H1 (cell line): ENCODE data around the gene AFF2. TPM values are rescaled to one million over a fixed set of nuclear protein-coding genes. Genes with fewer than 3 reads are reported as not detected.

Experiments used
- CTCF ChIA-PET: fragments of 300-600 bp; sonication (Branson Sonifier 250); formaldehyde crosslinking; loops from one replicate; lab custom pipeline; 2021; ENCODE audit not compliant: partially characterized antibody; lab: Charles Lee
- POLR2A ChIA-PET: fragments of 300-600 bp; sonication (Branson Sonifier 250); formaldehyde crosslinking; loops from one replicate; lab custom pipeline; 2021; ENCODE audit warnings: inconsistent platforms; ENCODE audit not compliant: partially characterized antibody; lab: Charles Lee
- DNase-seq, 2 experiments: peaks; one replicate each; pipeline versions ENCODE4 v3.0.0 to v3.0.0-alpha.2; 2010 to 2022; ENCODE audit warnings: low spot score in 2 of 2, low read depth in 1 of 2, mixed read lengths in 1 of 2
- FAIRE-seq: peaks from 2 replicates; lab custom pipeline; 2011; peaks lifted over from hg19 to GRCh38; lab: Jason Lieb, UNC
- H2AFZ ChIP-seq: 2 replicates; pipeline ENCODE4 v1.8.1; 2012; ENCODE audit warnings: low read length, inconsistent platforms
- H2AK5ac ChIP-seq: 2 replicates; pipeline ENCODE4 v1.6.1; 2013; ENCODE audit warnings: low read depth, low read length
- H2BK120ac ChIP-seq: replicated peaks from 2 replicates; pipeline ENCODE3; 2013; ENCODE audit warnings: low read depth, low read length, inconsistent platforms
- H2BK12ac ChIP-seq: 2 replicates; pipeline ENCODE4 v1.6.1; 2013; ENCODE audit warnings: low read depth, low read length
- H2BK15ac ChIP-seq: 2 replicates; pipeline ENCODE4 v1.6.1; 2013; ENCODE audit warnings: low read length
- H2BK20ac ChIP-seq: 2 replicates; pipeline ENCODE4 v1.6.1; 2013; ENCODE audit warnings: low read length
- H2BK5ac ChIP-seq: 2 replicates; pipeline ENCODE4 v1.6.1; 2013; ENCODE audit warnings: low read depth, low read length
- H3K14ac ChIP-seq: 2 replicates; pipeline ENCODE4 v1.6.1; 2013; ENCODE audit warnings: inconsistent platforms; ENCODE audit not compliant: insufficient read length
- H3K18ac ChIP-seq: 2 replicates; pipeline ENCODE4 v1.6.1; 2013; ENCODE audit warnings: low read length; ENCODE audit errors: extremely low read depth
- H3K23ac ChIP-seq: 2 replicates; pipeline ENCODE4 v1.6.1; 2013; ENCODE audit warnings: inconsistent platforms; ENCODE audit not compliant: insufficient read length
- H3K23me2 ChIP-seq: 2 replicates; pipeline ENCODE4 v1.6.1; 2013; ENCODE audit warnings: low read depth, low read length
- H3K27ac ChIP-seq: 2 replicates; pipeline ENCODE4 v1.6.1; 2011; ENCODE audit warnings: low read depth, low read length, inconsistent platforms
- H3K27me3 ChIP-seq, 4 experiments: replicated peaks in 1 of 4; 1 replicate in 1 of 4; 2 replicates in 3 of 4; pipeline versions ENCODE4 v1.6.1 to v1.8.1; 2011 to 2013; ENCODE audit warnings: low read length in 3 of 4, mild to moderate bottlenecking in 3 of 4, inconsistent platforms in 2 of 4, mixed read lengths in 2 of 4, moderate library complexity in 1 of 4; ENCODE audit not compliant: control insufficient read depth in 3 of 4, insufficient read depth in 3 of 4; ENCODE audit errors: extremely low read depth in 1 of 4
- H3K36me3 ChIP-seq, 4 experiments: 2 replicates each; pipeline versions ENCODE4 v1.6.1 to v1.8.1; 2011 to 2013; ENCODE audit warnings: mild to moderate bottlenecking in 4 of 4, low read length in 3 of 4, moderate library complexity in 2 of 4, control low read depth in 1 of 4, inconsistent platforms in 1 of 4; ENCODE audit not compliant: insufficient read depth in 4 of 4, control insufficient read depth in 2 of 4
- H3K4ac ChIP-seq: replicated peaks from 2 replicates; pipeline ENCODE3; 2013; ENCODE audit warnings: low read length, low read depth, mixed read lengths, inconsistent platforms; ENCODE audit not compliant: insufficient read length
- H3K4me1 ChIP-seq, 4 experiments: replicated peaks in 1 of 4; 1 replicate in 1 of 4; 2 replicates in 3 of 4; pipeline versions ENCODE4 v1.6.1 to v1.8.1; 2011 to 2013; ENCODE audit warnings: low read length in 3 of 4, inconsistent platforms in 2 of 4, mixed read lengths in 1 of 4; ENCODE audit not compliant: insufficient read depth in 4 of 4, control insufficient read depth in 3 of 4
- H3K4me2 ChIP-seq, 2 experiments: 2 replicates each; pipeline versions ENCODE4 v1.6.1 to v1.8.1; 2011 to 2013; ENCODE audit warnings: low read depth in 2 of 2, low read length in 2 of 2, control low read depth in 1 of 2, inconsistent platforms in 1 of 2, mild to moderate bottlenecking in 1 of 2; ENCODE audit not compliant: insufficient read depth in 1 of 2
- H3K4me3 ChIP-seq, 4 experiments: fragments of 200-600, 300-600 bp in 1 of 4; sonication (generic), shearing (Covaris generic), sonication (Bioruptor Twin) in 1 of 4; 2 replicates each; pipeline versions ENCODE4 v1.5.1 to v1.8.1; 2011 to 2016; ENCODE audit warnings: low read length in 4 of 4, low read depth in 3 of 4, control low read depth in 2 of 4, inconsistent platforms in 2 of 4, mild to moderate bottlenecking in 2 of 4, mixed read lengths in 1 of 4, moderate library complexity in 1 of 4; ENCODE audit not compliant: insufficient read depth in 2 of 4; ENCODE audit errors: extremely low read depth in 1 of 4
- H3K56ac ChIP-seq: replicated peaks from 2 replicates; pipeline ENCODE3; 2013; ENCODE audit warnings: low read depth, mild to moderate bottlenecking, mixed read lengths, low read length, inconsistent platforms; ENCODE audit not compliant: insufficient read length
- H3K79me1 ChIP-seq: 2 replicates; pipeline ENCODE4 v1.6.1; 2013; ENCODE audit warnings: low read depth, low read length, control low read depth
- H3K79me2 ChIP-seq, 2 experiments: 2 replicates each; pipeline versions ENCODE4 v1.6.1 to v1.8.1; 2012 to 2013; ENCODE audit warnings: low read length in 2 of 2, mild to moderate bottlenecking in 2 of 2, inconsistent platforms in 1 of 2; ENCODE audit not compliant: insufficient read depth in 2 of 2, control insufficient read depth in 1 of 2
- H3K9ac ChIP-seq, 4 experiments: replicated peaks in 1 of 4; 1 replicate in 1 of 4; 2 replicates in 3 of 4; pipeline versions ENCODE4 v1.6.1 to v1.8.1; 2011 to 2013; ENCODE audit warnings: low read depth in 3 of 4, low read length in 3 of 4, control low read depth in 2 of 4, mild to moderate bottlenecking in 2 of 4, moderate library complexity in 2 of 4, inconsistent platforms in 1 of 4; ENCODE audit errors: extremely low read depth in 1 of 4
- H3K9me3 ChIP-seq, 2 experiments: 2 replicates each; pipeline versions ENCODE4 v1.6.1 to v1.8.1; 2012 to 2013; ENCODE audit warnings: mild to moderate bottlenecking in 2 of 2, moderate library complexity in 2 of 2, control low read depth in 1 of 2, inconsistent platforms in 1 of 2, low read depth in 1 of 2, low read length in 1 of 2, mixed read lengths in 1 of 2; ENCODE audit not compliant: insufficient read depth in 2 of 2
- H4K20me1 ChIP-seq, 2 experiments: replicated peaks in 1 of 2; 2 replicates each; pipeline versions ENCODE3 to v1.8.1; 2011 to 2013; ENCODE audit warnings: inconsistent platforms in 2 of 2, low read length in 2 of 2, mild to moderate bottlenecking in 1 of 2; ENCODE audit not compliant: insufficient read depth in 2 of 2, control insufficient read depth in 1 of 2
- H4K5ac ChIP-seq: 2 replicates; pipeline ENCODE4 v1.6.1; 2013; ENCODE audit warnings: low read length, low read depth, mixed read lengths, inconsistent platforms; ENCODE audit not compliant: insufficient read length
- H4K8ac ChIP-seq: 2 replicates; pipeline ENCODE4 v1.8.0; 2013; ENCODE audit warnings: mild to moderate bottlenecking, moderate library complexity, low read length, inconsistent platforms; ENCODE audit not compliant: insufficient read depth; ENCODE audit errors: extremely low read depth
- H4K91ac ChIP-seq: replicated peaks from 2 replicates; pipeline ENCODE3; 2013; ENCODE audit warnings: low read length, mixed read lengths, inconsistent platforms; ENCODE audit not compliant: insufficient read length
- BACH1 ChIP-seq: IDR thresholded peaks from 2 replicates; pipeline ENCODE4 v1.6.1; 2012; ENCODE audit warnings: low read length, improper control_type of control experiment
- CBX8 ChIP-seq: fragments of 300-800, 300-1000 bp; sonication (generic); IDR thresholded peaks from 2 replicates; pipeline ENCODE4 v1.7.1; 2016; ENCODE audit warnings: low read depth, low read length, borderline replicate concordance
- E2F6 ChIP-seq: IDR thresholded peaks from 2 replicates; pipeline ENCODE4 v1.6.1; 2012; ENCODE audit warnings: inconsistent platforms
- EZH2 ChIP-seq: fragments of 200-600 bp; sonication (generic); IDR thresholded peaks from 2 replicates; pipeline ENCODE4 v1.7.1; 2012; ENCODE audit warnings: low read depth, mild to moderate bottlenecking, moderate library complexity, low read length, inconsistent platforms; ENCODE audit not compliant: severe bottlenecking
- HDAC6 ChIP-seq: IDR thresholded peaks from one replicate; pipeline ENCODE4 v1.7.1; 2012; ENCODE audit warnings: low read depth, mild to moderate bottlenecking, inconsistent platforms, low read length, moderate library complexity
- JUND ChIP-seq: IDR thresholded peaks from 2 replicates; pipeline ENCODE4 v1.6.1; 2011; ENCODE audit warnings: mild to moderate bottlenecking, improper control_type of control experiment, low read length
- KDM1A ChIP-seq: fragments of 200-600, 300-600 bp; sonication (generic); IDR thresholded peaks from 2 replicates; pipeline ENCODE4 v1.7.1; 2016; ENCODE audit warnings: mild to moderate bottlenecking, low read length, borderline replicate concordance
- MAFK ChIP-seq: IDR thresholded peaks from 2 replicates; pipeline ENCODE4 v1.6.1; 2012; ENCODE audit warnings: low read depth, mild to moderate bottlenecking, improper control_type of control experiment, low read length
- NANOG ChIP-seq: IDR thresholded peaks from 2 replicates; pipeline ENCODE4 v1.6.1; 2011; ENCODE audit warnings: low read length, low read depth, mild to moderate bottlenecking, inconsistent platforms; ENCODE audit not compliant: insufficient read depth, poor library complexity, severe bottlenecking
- POLR2A ChIP-seq, 2 experiments: IDR thresholded peaks; 1 replicate in 1 of 2; 2 replicates in 1 of 2; pipeline ENCODE4 v1.6.1; 2011; ENCODE audit warnings: low read depth in 2 of 2, low read length in 2 of 2, mild to moderate bottlenecking in 2 of 2; ENCODE audit errors: control extremely low read depth in 1 of 2
- RFX5 ChIP-seq: IDR thresholded peaks from 2 replicates; pipeline ENCODE4 v1.6.1; 2011; ENCODE audit warnings: low read depth, low read length, improper control_type of control experiment, borderline replicate concordance
- SAP30 ChIP-seq: fragments of 300-600 bp; sonication (generic); IDR thresholded peaks from 2 replicates; pipeline ENCODE4 v1.7.1; 2012; ENCODE audit warnings: low read length, moderate library complexity, mild to moderate bottlenecking, inconsistent platforms; ENCODE audit not compliant: insufficient read depth, insufficient replicate concordance
- SP2 ChIP-seq: IDR thresholded peaks from 2 replicates; pipeline ENCODE4 v1.6.1; 2012; ENCODE audit warnings: mild to moderate bottlenecking, low read length, inconsistent platforms
- SRF ChIP-seq: IDR thresholded peaks from 2 replicates; pipeline ENCODE4 v1.6.1; 2011; ENCODE audit warnings: mild to moderate bottlenecking, low read depth, low read length, moderate library complexity
- WGBS, 2 experiments: shearing (Covaris generic) in 1 of 2; methylation state at CpG; one replicate each; pipeline versions ENCODE4 v1.1.6 to v1.1.7; 2013 to 2015; ENCODE audit warnings: low lambda C conversion rate in 2 of 2, mixed read lengths in 2 of 2, inconsistent platforms in 1 of 2, low coverage in 1 of 2, missing lambda C conversion rate in 1 of 2; ENCODE audit not compliant: insufficient replicate concordance in 2 of 2, insufficient coverage in 1 of 2, insufficient read length in 1 of 2; ENCODE audit errors: extremely low coverage in 1 of 2, missing lambda C conversion rate in 1 of 2; 5-methylcytosine and 5-hydroxymethylcytosine counted together
- polyA plus RNA-seq, 7 experiments: library from polyadenylated mRNA; depleted of rRNA in 3 of 7; stranded (reverse) in 5 of 7; unstranded in 2 of 7; fragments of >200 nt in 5 of 7; fragments of 200-250 nt in 2 of 7; gene quantifications; 1 replicate in 5 of 7; 2 replicates in 1 of 7; 4 replicates in 1 of 7; pipeline versions ENCODE4 v1.2.1 to v1.2.3, GENCODE V29; 2011 to 2013; ENCODE audit warnings: missing spikeins in 2 of 7, mixed read lengths in 2 of 7
- total RNA-seq: library from RNA; stranded (reverse); fragmentation: NEBNext Ultra II Directional; extraction: Animal tissue kit (Norgen Biotek cat#: 25700); gene quantifications from 2 replicates; pipeline ENCODE4 v1.2.1, GENCODE V29; 2021

Gene AFF2
- total and polyA plus RNA-seq, 2 of the 8 experiments (the other 6 are each of a cell fraction or from before 2014, with no cell fraction given), result 2.0 to 7.3 TPM

DNA sequence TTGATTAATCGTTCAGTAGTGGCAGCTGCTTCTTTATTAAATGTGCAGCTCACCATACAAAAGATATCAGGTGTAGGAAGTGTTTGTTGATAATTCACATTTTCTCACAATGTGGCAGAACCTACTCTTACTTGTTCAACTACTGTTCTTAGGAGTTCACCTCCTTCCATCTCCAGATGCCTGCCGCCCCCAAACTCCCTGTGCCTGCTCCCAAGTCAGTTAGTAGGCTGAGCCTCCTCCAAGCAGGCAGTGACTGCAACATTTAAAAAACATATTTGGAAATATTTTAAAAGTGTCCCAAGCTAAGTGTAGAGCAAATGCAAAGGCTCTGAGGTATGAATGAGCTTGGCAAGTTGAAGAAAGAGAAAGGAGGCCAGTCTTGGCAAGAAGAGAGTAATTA lies 100.2 kb downstream of the AFF2 start:
- Histone ChIP-seq H3K79me2 (no peaks in the 10 kb centered on the region), H3K4me2 (no peak overlapping the region), H3K14ac (no peak overlapping the region), H2BK12ac (no peak overlapping the region), H3K4ac (no peak overlapping the region), H2BK20ac (no peak overlapping the region), H3K9me3 (no peaks in the 10 kb centered on the region), H3K79me1 (no peaks in the 10 kb centered on the region), H4K91ac (no peak overlapping the region), H2BK5ac (no peak overlapping the region), H3K27me3 (no peaks in the 10 kb centered on the region), H3K27ac (no peak overlapping the region), H3K4me3 (no peak overlapping the region), H3K18ac (no peak overlapping the region), H3K36me3 (no peaks in the 10 kb centered on the region), H3K9ac (no peak overlapping the region), H2AK5ac (no peak overlapping the region), H2AFZ (no peak overlapping the region), H3K56ac (no peak overlapping the region), H3K23ac (no peak overlapping the region), H4K8ac (no peak overlapping the region), H2BK15ac (no peak overlapping the region), H3K4me1 (no peaks in the 10 kb centered on the region), H4K20me1 (no peaks in the 10 kb centered on the region), H3K23me2 (no peaks in the 10 kb centered on the region), H2BK120ac (no peak overlapping the region), H4K5ac (no peak overlapping the region)
- ChIA-PET CTCF (interaction anchor here (1.6 kb wide), 1 partner anchor 24 kb away, joined by 4 read pairs; no protein-coding TSS in a partner anchor), POLR2A (no interaction called here)
- DNase-seq (no peak), FAIRE-seq (no peak)
- WGBS, 2 experiments, result 94% methylated on average over 2 of the region's 2 CpGs; no CpG with 5 or more reads in 1 of the 2 experiments
- no peak for TF ChIP-seq RFX5
- no peak for TF ChIP-seq JUND
- no peak for TF ChIP-seq SAP30
- no peak for TF ChIP-seq CBX8
- no peak for TF ChIP-seq KDM1A
- no peak for TF ChIP-seq POLR2A (IDR thresholded peaks at IDR 0.05; ENCODE audit: control extremely low read depth in 1 of 2, low read depth in 2 of 2, low read length in 2 of 2)
- no peak for TF ChIP-seq BACH1
- no peak for TF ChIP-seq HDAC6
- no peak for TF ChIP-seq EZH2
- TF ChIP-seq SRF, result no peak
- no peak for TF ChIP-seq SP2
- TF ChIP-seq MAFK, result no peak
- TF ChIP-seq NANOG, result no peak
- TF ChIP-seq E2F6, result no peak
